H9 (cell line): ENCODE results near the gene SYCN. TPM values are rescaled to one million over a fixed set of nuclear protein-coding genes. Genes with fewer than 3 reads are reported as not detected.

Experiments used
- DNase-seq: peaks from one replicate; pipeline ENCODE4 v3.0.0-alpha.2; 2017
- H2AFZ ChIP-seq: one replicate; pipeline ENCODE4 v1.6.1; 2013; ENCODE audit warnings: mild to moderate bottlenecking, low read length, control low read depth, moderate library complexity
- H2AK5ac ChIP-seq: 2 replicates; pipeline ENCODE4 v1.6.1; 2013; ENCODE audit warnings: low read length, control low read depth, mixed read lengths; ENCODE audit not compliant: insufficient read length
- H2BK120ac ChIP-seq: one replicate; pipeline ENCODE4 v1.6.1; 2013; ENCODE audit warnings: low read depth, mild to moderate bottlenecking, low read length, control low read depth, inconsistent platforms; ENCODE audit not compliant: poor library complexity, severe bottlenecking
- H2BK12ac ChIP-seq: 2 replicates; pipeline ENCODE4 v1.6.1; 2013; ENCODE audit warnings: low read length, control low read depth, mixed read lengths, low read depth; ENCODE audit not compliant: insufficient read length
- H2BK15ac ChIP-seq: 2 replicates; pipeline ENCODE4 v1.6.1; 2013; ENCODE audit warnings: low read depth, low read length, control low read depth
- H2BK20ac ChIP-seq: one replicate; pipeline ENCODE4 v1.6.1; 2013; ENCODE audit warnings: low read depth, mild to moderate bottlenecking, low read length, control low read depth, inconsistent platforms; ENCODE audit not compliant: poor library complexity, severe bottlenecking
- H2BK5ac ChIP-seq: 2 replicates; pipeline ENCODE4 v1.6.1; 2013; ENCODE audit warnings: low read length, control low read depth, mixed read lengths; ENCODE audit not compliant: insufficient read length
- H3K14ac ChIP-seq: 2 replicates; pipeline ENCODE4 v1.6.1; 2013; ENCODE audit warnings: low read length, control low read depth; ENCODE audit not compliant: insufficient read depth
- H3K18ac ChIP-seq: 2 replicates; pipeline ENCODE4 v1.6.1; 2013; ENCODE audit warnings: low read depth, mild to moderate bottlenecking, mixed read lengths, low read length, control low read depth; ENCODE audit not compliant: insufficient read length
- H3K23ac ChIP-seq: 2 replicates; pipeline ENCODE4 v1.6.1; 2013; ENCODE audit warnings: low read length, control low read depth, mixed read lengths, low read depth; ENCODE audit not compliant: insufficient read length
- H3K23me2 ChIP-seq: 2 replicates; pipeline ENCODE4 v1.6.1; 2013; ENCODE audit warnings: low read depth, mild to moderate bottlenecking, mixed read lengths, low read length, control low read depth; ENCODE audit not compliant: insufficient read length, poor library complexity, severe bottlenecking
- H3K27ac ChIP-seq: 2 replicates; pipeline ENCODE4 v1.5.1; 2013; ENCODE audit warnings: low read length, control low read depth, mixed read lengths, low read depth; ENCODE audit not compliant: insufficient read length
- H3K27me3 ChIP-seq: 2 replicates; pipeline ENCODE4 v1.6.1; 2013; ENCODE audit warnings: low read length, control low read depth, inconsistent platforms; ENCODE audit not compliant: insufficient read depth
- H3K4ac ChIP-seq: 2 replicates; pipeline ENCODE4 v1.6.1; 2013; ENCODE audit warnings: low read depth, mild to moderate bottlenecking, control low read depth, inconsistent platforms, low read length, moderate library complexity
- H3K4me1 ChIP-seq: 2 replicates; pipeline ENCODE4 v1.6.1; 2013; ENCODE audit warnings: low read length, control low read depth, inconsistent platforms; ENCODE audit not compliant: insufficient read depth
- H3K4me2 ChIP-seq: 2 replicates; pipeline ENCODE4 v1.6.1; 2013; ENCODE audit warnings: low read length, control low read depth, mixed read lengths; ENCODE audit not compliant: insufficient read length, insufficient read depth
- H3K56ac ChIP-seq: 2 replicates; pipeline ENCODE4 v1.6.1; 2013; ENCODE audit warnings: low read depth, mild to moderate bottlenecking, mixed read lengths, low read length, control low read depth; ENCODE audit not compliant: insufficient read length
- H3K79me1 ChIP-seq: 2 replicates; pipeline ENCODE4 v1.6.1; 2013; ENCODE audit warnings: low read depth, mild to moderate bottlenecking, moderate library complexity, low read length, control low read depth, inconsistent platforms; ENCODE audit not compliant: insufficient read depth, poor library complexity, severe bottlenecking
- H3K79me2 ChIP-seq: 2 replicates; pipeline ENCODE4 v1.6.1; 2013; ENCODE audit warnings: low read length, control low read depth, inconsistent platforms; ENCODE audit not compliant: insufficient read depth
- H3K9ac ChIP-seq: 2 replicates; pipeline ENCODE4 v1.6.1; 2013; ENCODE audit warnings: low read length, control low read depth, mixed read lengths; ENCODE audit not compliant: insufficient read length; ENCODE audit errors: extremely low read depth
- H3K9me3 ChIP-seq: one replicate; pipeline ENCODE4 v1.6.1; 2013; ENCODE audit warnings: low read depth, low read length, inconsistent platforms; ENCODE audit not compliant: control insufficient read depth
- H3T11ph ChIP-seq: one replicate; pipeline ENCODE4 v1.6.1; 2013; ENCODE audit warnings: mild to moderate bottlenecking, low read length, control low read depth, inconsistent platforms
- H4K20me1 ChIP-seq: one replicate; pipeline ENCODE4 v1.6.1; 2013; ENCODE audit not compliant: control insufficient read depth, insufficient read length, insufficient read depth
- H4K5ac ChIP-seq: 2 replicates; pipeline ENCODE4 v1.6.1; 2013; ENCODE audit warnings: low read depth, mild to moderate bottlenecking, mixed read lengths, low read length, control low read depth; ENCODE audit not compliant: insufficient read length
- H4K8ac ChIP-seq: replicated peaks from 2 replicates; pipeline ENCODE4 v1.6.1; 2013; ENCODE audit warnings: low read length, control low read depth, mixed read lengths, low read depth; ENCODE audit not compliant: insufficient read length
- H4K91ac ChIP-seq: 2 replicates; pipeline ENCODE4 v1.6.1; 2013; ENCODE audit warnings: low read depth, mild to moderate bottlenecking, moderate library complexity, mixed read lengths, low read length, control low read depth; ENCODE audit not compliant: insufficient read length
- H3K27ac Mint-ChIP-seq, 3 experiments: 2 replicates in 2 of 3; 3 replicates in 1 of 3; pipeline ENCODE4 v1.8.0; 2020 to 2021; ENCODE audit warnings: mixed read lengths in 3 of 3, mild to moderate bottlenecking in 1 of 3, moderate library complexity in 1 of 3
- H3K27me3 Mint-ChIP-seq: 2 replicates; pipeline ENCODE4 v1.8.0; 2021; ENCODE audit warnings: low read depth, mild to moderate bottlenecking, moderate library complexity, mixed read lengths
- H3K36me3 Mint-ChIP-seq, 3 experiments: 2 replicates in 2 of 3; 3 replicates in 1 of 3; pipeline ENCODE4 v1.8.0; 2020 to 2021; ENCODE audit warnings: low read depth in 3 of 3, mixed read lengths in 3 of 3; ENCODE audit not compliant: insufficient read depth in 1 of 3
- H3K4me1 Mint-ChIP-seq, 2 experiments: 2 replicates each; pipeline ENCODE4 v1.8.0; 2020; ENCODE audit warnings: mixed read lengths in 2 of 2
- H3K4me3 Mint-ChIP-seq, 2 experiments: 2 replicates in 1 of 2; 3 replicates in 1 of 2; pipeline ENCODE4 v1.8.0; 2020 to 2021; ENCODE audit warnings: mild to moderate bottlenecking in 2 of 2, mixed read lengths in 2 of 2, moderate library complexity in 1 of 2
- H3K9me3 Mint-ChIP-seq, 2 experiments: 2 replicates in 1 of 2; 3 replicates in 1 of 2; pipeline ENCODE4 v1.8.0; 2020; ENCODE audit warnings: mild to moderate bottlenecking in 2 of 2, mixed read lengths in 2 of 2, moderate library complexity in 1 of 2
- CTCF ChIP-seq: fragments of 200-600 bp; sonication (generic); conservative IDR thresholded peaks from 3 replicates; pipeline ENCODE4 v1.8.0; 2021; ENCODE audit warnings: antibody characterized with exemption, mild to moderate bottlenecking
- WGBS: extraction: QIAGEN DNeasy Blood & Tissue Kit; methylation state at CpG from one replicate; pipeline ENCODE4 v1.1.7; 2013; ENCODE audit warnings: missing lambda C conversion rate, low lambda C conversion rate, mixed read lengths; ENCODE audit not compliant: insufficient read length; ENCODE audit errors: extremely low coverage; 5-methylcytosine and 5-hydroxymethylcytosine counted together
- total RNA-seq: library from RNA; stranded (reverse); gene quantifications from 2 replicates; pipeline ENCODE4 v1.2.1, GENCODE V29; 2021

The SYCN gene
- total RNA-seq, 1 experiment from 2014 or later, result not detected

DNA sequence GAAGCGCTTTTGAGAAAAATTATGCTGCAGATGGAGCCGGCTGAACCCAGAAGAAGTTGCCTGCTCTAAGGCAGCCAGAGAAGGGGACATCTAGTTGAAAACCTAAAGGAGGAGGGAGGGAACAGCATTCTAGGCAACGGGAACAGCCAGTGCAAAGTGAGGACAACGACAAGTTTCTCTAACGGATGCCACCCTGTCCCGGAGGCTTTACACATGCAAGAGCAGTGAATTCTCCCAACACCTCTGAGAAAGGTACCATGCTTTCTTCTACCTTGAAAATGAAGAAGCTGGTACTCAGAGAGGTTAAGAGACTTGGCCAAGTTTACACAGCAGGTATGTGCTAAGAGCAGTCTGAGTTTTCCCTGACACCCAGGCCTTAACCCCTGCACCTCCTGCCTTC, 34.9 kb upstream of the SYCN start:
- no peak overlapping the region for H2BK15ac ChIP-seq
- no peak overlapping the region for H2AFZ ChIP-seq
- H3K79me2 ChIP-seq, result no peaks in the 10 kb centered on the region
- H3K23me2 ChIP-seq, result no peaks in the 10 kb centered on the region
- H2BK120ac ChIP-seq, result no peak overlapping the region
- Mint-ChIP-seq H3K36me3 (no peaks in the 10 kb centered on the region), H3K4me3 (no peak overlapping the region), H3K27ac (no peak overlapping the region), H3K9me3 (no peaks in the 10 kb centered on the region), H3K27me3 (peaks cover 66% of the 10 kb centered on the region), H3K4me1 (peaks cover 0 to 6% of the 10 kb centered on the region in 2 experiments; a peak in 2 of 4 replicates)
- TF ChIP-seq CTCF, result no peak
- H2BK20ac ChIP-seq, result no peak overlapping the region
- H4K91ac ChIP-seq, result no peak overlapping the region
- H4K20me1 ChIP-seq, result no peaks in the 10 kb centered on the region
- H3K9me3 ChIP-seq, result no peaks in the 10 kb centered on the region
- H3K18ac ChIP-seq, result no peak overlapping the region
- no peak overlapping the region for H3K27ac ChIP-seq
- WGBS, result no CpG with 5 or more reads among the region's 6 CpGs
- H3K4me2 ChIP-seq, result no peak overlapping the region
- no peaks in the 10 kb centered on the region; the same call in 1 of the 2 replicates for H3K27me3 ChIP-seq
- H3K4me1 ChIP-seq, result no peaks in the 10 kb centered on the region
- H3K9ac ChIP-seq, result no peak overlapping the region
- no peaks in the 10 kb centered on the region for H3K79me1 ChIP-seq
- no peak overlapping the region for H3K56ac ChIP-seq
- no peak for DNase-seq
- no peak overlapping the region for H3K23ac ChIP-seq
- H3K4ac ChIP-seq, result no peak overlapping the region
- no peak overlapping the region for H2AK5ac ChIP-seq
- no peak overlapping the region for H2BK5ac ChIP-seq
- no peak overlapping the region for H3T11ph ChIP-seq
- no peak overlapping the region for H4K5ac ChIP-seq
- no peak overlapping the region for H3K14ac ChIP-seq
- no peak overlapping the region for H2BK12ac ChIP-seq
- no peak overlapping the region for H4K8ac ChIP-seq
